Measurements from ENCODE around the gene BCAS3.

BCAS3 gene

GRCh38 chr17:61267847-61268246, 590.2 kb downstream of the BCAS3 start:
- DNase-seq, result no peak

GRCh38 chr17:61275395-61275794, 597.7 kb downstream of the BCAS3 start:
- DNase-seq, result no peak

- DNase-seq, result no peak
Measured at GRCh38 chr17:61276806-61277205, 599.2 kb downstream of the BCAS3 start.

GRCh38 chr17:61279476-61280145, 602.0 kb downstream of the BCAS3 start:
- DNase-seq, result no peak

GRCh38 chr17:61280338-61280737, 602.7 kb downstream of the BCAS3 start:
- no peak for DNase-seq

GRCh38 chr17:61280851-61281250, 603.2 kb downstream of the BCAS3 start:
- no peak for DNase-seq

- DNase-seq, result no peak
Measured at GRCh38 chr17:61282377-61282776, 604.7 kb downstream of the BCAS3 start.

- no peak for DNase-seq
Measured at GRCh38 chr17:61283043-61283442, 605.4 kb downstream of the BCAS3 start.

GRCh38 chr17:61284174-61284573, 606.5 kb downstream of the BCAS3 start:
- no peak for DNase-seq

GRCh38 chr17:61284746-61285145, 607.1 kb downstream of the BCAS3 start:
- DNase-seq, result no peak

- no peak for DNase-seq
Measured at GRCh38 chr17:61285526-61286320, 608.1 kb downstream of the BCAS3 start.

- DNase-seq, result no peak
Measured at GRCh38 chr17:61286449-61286848, 608.8 kb downstream of the BCAS3 start.

GRCh38 chr17:61289408-61290385, 612.0 kb downstream of the BCAS3 start:
- DNase-seq, result no peak

GRCh38 chr17:61291451-61292285, 614.0 kb downstream of the BCAS3 start:
- no peak for DNase-seq

- no peak for DNase-seq
Measured at GRCh38 chr17:61294286-61294685, 616.6 kb downstream of the BCAS3 start.

- DNase-seq, result no peak
Measured at GRCh38 chr17:61294777-61295176, 617.1 kb downstream of the BCAS3 start.

- no peak for DNase-seq
Measured at GRCh38 chr17:61296058-61296457, 618.4 kb downstream of the BCAS3 start.

GRCh38 chr17:61299517-61300513, 622.2 kb downstream of the BCAS3 start:
- DNase-seq, result no peak

- DNase-seq, result no peak
Measured at GRCh38 chr17:61302953-61303816, 625.5 kb downstream of the BCAS3 start.

GRCh38 chr17:61303817-61304096, 626.1 kb downstream of the BCAS3 start:
- no peak for DNase-seq
